ENCODE results near the gene SNCAIP.
"Not testable (repeated sequence)": the region's sequence is repeated elsewhere in the genome, so short reads cannot be mapped to it uniquely, and the experiment has no call there.

DNA sequence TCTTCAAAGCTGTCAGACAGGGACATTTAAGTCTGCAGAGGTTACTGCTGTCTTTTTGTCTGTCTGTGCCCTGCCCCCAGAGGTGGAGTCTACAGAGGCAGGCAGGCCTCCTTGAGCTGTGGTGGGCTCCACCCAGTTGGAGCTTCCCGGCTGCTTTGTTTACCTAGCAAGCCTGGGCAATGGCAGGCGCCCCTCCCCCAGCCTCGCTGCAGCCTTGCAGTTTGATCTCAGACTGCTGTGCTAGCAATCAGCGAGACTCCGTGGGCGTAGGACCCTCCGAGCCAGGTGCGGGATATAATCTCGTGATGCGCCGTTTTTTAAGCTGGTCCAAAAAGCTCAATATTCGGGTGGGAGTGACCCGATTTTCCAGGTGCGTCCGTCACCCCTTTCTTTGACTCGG is 70.9 kb downstream of the SNCAIP start:
- TF ChIP-seq, protein P1, sequence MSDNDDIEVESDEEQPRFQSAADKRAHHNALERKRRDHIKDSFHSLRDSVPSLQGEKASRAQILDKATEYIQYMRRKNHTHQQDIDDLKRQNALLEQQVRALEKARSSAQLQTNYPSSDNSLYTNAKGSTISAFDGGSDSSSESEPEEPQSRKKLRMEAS (IDR thresholded peaks at IDR 0.05; ENCODE audit: low read depth, low read length): not testable (repeated sequence)
- TF ChIP-seq, protein P2, sequence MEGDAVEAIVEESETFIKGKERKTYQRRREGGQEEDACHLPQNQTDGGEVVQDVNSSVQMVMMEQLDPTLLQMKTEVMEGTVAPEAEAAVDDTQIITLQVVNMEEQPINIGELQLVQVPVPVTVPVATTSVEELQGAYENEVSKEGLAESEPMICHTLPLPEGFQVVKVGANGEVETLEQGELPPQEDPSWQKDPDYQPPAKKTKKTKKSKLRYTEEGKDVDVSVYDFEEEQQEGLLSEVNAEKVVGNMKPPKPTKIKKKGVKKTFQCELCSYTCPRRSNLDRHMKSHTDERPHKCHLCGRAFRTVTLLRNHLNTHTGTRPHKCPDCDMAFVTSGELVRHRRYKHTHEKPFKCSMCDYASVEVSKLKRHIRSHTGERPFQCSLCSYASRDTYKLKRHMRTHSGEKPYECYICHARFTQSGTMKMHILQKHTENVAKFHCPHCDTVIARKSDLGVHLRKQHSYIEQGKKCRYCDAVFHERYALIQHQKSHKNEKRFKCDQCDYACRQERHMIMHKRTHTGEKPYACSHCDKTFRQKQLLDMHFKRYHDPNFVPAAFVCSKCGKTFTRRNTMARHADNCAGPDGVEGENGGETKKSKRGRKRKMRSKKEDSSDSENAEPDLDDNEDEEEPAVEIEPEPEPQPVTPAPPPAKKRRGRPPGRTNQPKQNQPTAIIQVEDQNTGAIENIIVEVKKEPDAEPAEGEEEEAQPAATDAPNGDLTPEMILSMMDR (IDR thresholded peaks at IDR 0.05; ENCODE audit: low read depth, low read length): not testable (repeated sequence)
- TF ChIP-seq POLR2A (IDR thresholded peaks at IDR 0.05; ENCODE audit: extremely low read depth, insufficient read length); MYC (IDR thresholded peaks at IDR 0.05; ENCODE audit: low read depth, low read length): not testable (repeated sequence)
